GM23338 (cell line): ENCODE measurements around the gene ESRRB.

Experiments used
- CTCF ChIP-seq, 2 experiments: fragments of 200-600 bp in 1 of 2; sonication (generic) in 1 of 2; conservative IDR thresholded peaks; 2 replicates each; pipeline versions ENCODE4 v1.5.1 to v1.6.1; 2016 to 2017; ENCODE audit warnings: antibody characterized with exemption in 2 of 2, low read depth in 2 of 2, mild to moderate bottlenecking in 2 of 2, moderate library complexity in 1 of 2
- EZH2 ChIP-seq: fragments of 200-600 bp; sonication (generic); IDR thresholded peaks from one replicate; pipeline ENCODE4 v1.8.0; 2017; ENCODE audit warnings: antibody characterized with exemption, mild to moderate bottlenecking, low read depth; ENCODE audit not compliant: unreplicated experiment
- EZH2phosphoT487 ChIP-seq: fragments of 200-600 bp; sonication (generic); IDR thresholded peaks from one replicate; pipeline ENCODE4 v1.8.1; 2018; ENCODE audit warnings: antibody characterized with exemption; ENCODE audit not compliant: unreplicated experiment
- POLR2AphosphoS5 ChIP-seq: IDR thresholded peaks from 2 replicates; pipeline ENCODE4 v1.6.1; 2016; ENCODE audit warnings: antibody characterized with exemption, low read depth

GRCh38 chr14:76430017-76430416 is 54.1 kb downstream of the ESRRB start:
- TF ChIP-seq CTCF (conservative IDR thresholded peaks at IDR 0.05; ENCODE audit: low read depth in 2 of 2) (no peak), EZH2phosphoT487 (no peak), POLR2AphosphoS5 (no peak), EZH2 (no peak)
